Astrocyte of the spinal cord (primary cell): Measurements from ENCODE around the gene KLHL29.

ENCODE experiments used
- DNase-seq: peaks from one replicate; pipeline ENCODE4 v3.0.0; 2011; ENCODE audit warnings: low read depth, low spot score
- H3K4me3 ChIP-seq: 2 replicates; pipeline ENCODE4 v1.5.1; 2011; ENCODE audit warnings: low read depth, mild to moderate bottlenecking, low read length, moderate library complexity
- CTCF ChIP-seq: IDR thresholded peaks from 2 replicates; pipeline ENCODE4 v1.5.1; 2012; ENCODE audit warnings: low read depth, mild to moderate bottlenecking, low read length, inconsistent platforms
- in situ Hi-C: cut with HindIII; loops from 2 replicates; pipeline ENCODE4 v1.10.0; 2017; ENCODE audit warnings: low sequenced_read_pairs

KLHL29 gene

GRCh38 chr2:23349508-23349907 is 35.5 kb upstream of the KLHL29 start:
- in situ Hi-C loops: no loop called here
- TF ChIP-seq CTCF: no peak
- no peak for DNase-seq
- no peak overlapping the region for H3K4me3 ChIP-seq

GRCh38 chr2:23350041-23350791 is 34.8 kb upstream of the KLHL29 start:
- in situ Hi-C loops: no loop called here
- no peak for TF ChIP-seq CTCF
- DNase-seq: no peak
- H3K4me3 ChIP-seq: no peak overlapping the region

DNA sequence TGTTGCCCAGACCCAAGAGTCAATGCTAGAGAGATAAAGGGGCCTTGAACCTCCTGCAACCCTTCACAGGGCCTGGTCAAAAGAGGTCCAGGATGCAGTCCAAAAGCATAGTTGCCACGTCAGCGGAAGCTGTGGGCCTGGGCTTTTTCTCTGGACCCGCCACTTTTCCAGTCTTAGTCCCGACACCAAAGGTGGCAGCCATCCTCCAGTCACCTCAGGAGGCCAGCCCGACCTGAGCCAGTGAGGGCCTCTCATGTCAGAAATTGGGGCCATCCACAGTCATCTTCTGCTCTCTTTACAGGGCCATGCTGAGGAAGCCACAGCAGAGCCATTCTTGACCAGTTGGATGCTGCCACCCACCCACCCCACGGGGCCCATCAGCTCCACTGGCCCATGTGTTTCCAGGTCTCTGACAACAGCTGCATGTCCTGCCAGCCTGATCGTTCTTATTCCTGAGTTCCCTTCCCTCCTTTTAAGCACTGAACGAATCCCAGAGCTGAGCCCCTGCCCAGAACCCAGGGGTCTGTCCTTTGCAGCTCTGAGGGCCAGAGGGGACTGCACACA is 34.1 kb upstream of the KLHL29 start:
- TF ChIP-seq CTCF: no peak

DNA sequence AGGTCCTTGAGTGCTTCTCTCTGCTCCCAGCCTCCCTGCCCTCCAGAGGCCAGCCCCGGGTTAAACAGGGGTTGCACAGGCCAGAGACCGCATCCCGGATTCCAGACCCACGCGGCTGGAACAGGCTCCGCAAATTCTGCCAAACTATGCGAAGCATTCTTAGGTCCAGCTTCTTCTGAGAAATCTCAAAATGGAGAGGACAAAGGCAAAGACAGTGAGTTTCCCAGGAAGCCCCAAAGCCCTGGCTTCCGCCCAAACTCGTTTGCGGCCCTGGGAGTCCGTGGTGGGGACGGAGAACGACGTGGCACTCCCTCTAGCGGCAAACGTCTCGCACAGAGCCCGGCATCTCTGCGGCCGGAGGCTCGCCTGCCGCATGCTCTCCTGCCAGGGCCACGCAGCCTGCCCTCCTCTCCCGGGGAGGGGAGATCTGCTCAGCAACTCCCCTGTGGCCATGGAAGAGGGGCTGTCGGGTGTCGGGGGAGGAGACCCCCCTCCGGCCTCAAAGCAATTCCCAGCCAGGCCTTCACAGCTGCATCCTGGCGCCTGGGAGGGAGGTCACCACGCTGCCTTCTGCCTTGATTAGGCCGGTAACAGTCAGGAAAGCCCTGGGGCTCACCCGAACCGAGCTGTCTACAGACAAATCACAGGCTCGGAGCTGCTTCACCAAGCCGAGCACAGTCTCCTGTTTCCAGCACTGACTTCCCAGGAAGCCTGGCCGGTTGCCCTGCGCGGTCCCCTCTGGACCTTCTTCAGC is 33.4 kb upstream of the KLHL29 start:
- in situ Hi-C loops: no loop called here
- peak; percentile 70 for DNase-seq
- H3K4me3 ChIP-seq: no peak overlapping the region
- TF ChIP-seq CTCF: peak; percentile 89

More for the DNA sequence above, 34.1 kb upstream of the KLHL29 start:
- no peak overlapping the region for H3K4me3 ChIP-seq
- no peak for DNase-seq
- in situ Hi-C loops: no loop called here

DNA sequence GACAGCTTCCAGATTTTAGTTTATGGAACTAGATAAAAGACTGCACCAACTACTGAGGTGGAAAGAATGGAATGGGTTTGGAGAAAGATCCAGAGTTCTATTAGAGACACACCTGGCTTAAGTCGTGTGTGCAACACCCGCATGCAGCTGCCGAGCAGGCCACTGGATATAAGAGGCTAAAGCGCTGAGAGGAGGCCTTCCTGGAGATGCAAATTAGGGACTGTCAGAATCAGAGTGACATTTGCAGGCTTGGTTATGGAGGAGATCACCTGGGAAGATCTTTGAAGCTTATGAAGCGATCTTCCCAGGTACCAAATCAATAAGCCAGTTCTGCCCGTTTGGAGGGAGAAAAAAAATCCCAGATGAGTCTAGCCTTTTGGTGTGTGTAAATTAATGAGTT is 30.4 kb upstream of the KLHL29 start:
- no peak for TF ChIP-seq CTCF
- in situ Hi-C loops: no loop called here
- no peak overlapping the region for H3K4me3 ChIP-seq
- DNase-seq: no peak

GRCh38 chr2:23355001-23355400 is 30.0 kb upstream of the KLHL29 start:
- no peak for DNase-seq
- in situ Hi-C loops: no loop called here
- no peak for TF ChIP-seq CTCF
- H3K4me3 ChIP-seq: no peak overlapping the region
